Thoracic aorta (tissue), 2 donors: ENCODE measurements around the gene GJB2. TPM values are rescaled to one million over a fixed set of nuclear protein-coding genes. Genes with fewer than 3 reads are reported as not detected.

Experiments used
- ATAC-seq: fragments of 150-250 bp; one replicate; pipeline ENCODE4 v1.8.0; 2017; ENCODE audit warnings: low read depth; ENCODE audit not compliant: insufficient number of reproducible peaks, low FRiP score
- DNase-seq: peaks from one replicate; pipeline ENCODE4 v3.0.0-alpha.2; 2020; ENCODE audit warnings: low spot score
- H3K27ac ChIP-seq, 2 donors: fragments of 200-600 bp; sonication (generic); 1 replicate in 1 of 2; 2 replicates in 1 of 2; pipeline ENCODE4 v1.5.1; 2016; ENCODE audit warnings: mild to moderate bottlenecking in 2 of 2, moderate library complexity in 2 of 2
- H3K27me3 ChIP-seq: fragments of 200-600 bp; sonication (generic); replicated peaks from 2 replicates; pipeline ENCODE4 v1.6.0; 2016; ENCODE audit warnings: mild to moderate bottlenecking; ENCODE audit not compliant: insufficient read depth
- H3K36me3 ChIP-seq: fragments of 200-600 bp; sonication (generic); one replicate; pipeline ENCODE4 v1.5.1; 2016
- H3K4me1 ChIP-seq, 2 donors: fragments of 200-600 bp; sonication (generic); 1 replicate in 1 of 2; 2 replicates in 1 of 2; pipeline versions ENCODE4 v1.5.1 to v1.6.0; 2016; ENCODE audit warnings: low read depth in 2 of 2, mild to moderate bottlenecking in 1 of 2; ENCODE audit not compliant: control insufficient read depth in 1 of 2
- H3K4me3 ChIP-seq: fragments of 200-600 bp; sonication (generic); 2 replicates; pipeline ENCODE4 v1.5.1; 2016; ENCODE audit warnings: mild to moderate bottlenecking
- H3K9me3 ChIP-seq: fragments of 200-600 bp; sonication (generic); 2 replicates; pipeline ENCODE4 v1.5.1; 2016
- total RNA-seq, 2 donors: library from RNA; depleted of rRNA; stranded (reverse); fragments of >200 nt; gene quantifications; one replicate each; pipeline versions ENCODE4 v1.1.0 to v1.2.3, GENCODE V29; 2016
- TF ChIP-seq, protein P1 (sequence below): fragments of 200-600 bp; sonication (generic); IDR thresholded peaks from one replicate; pipeline ENCODE4 v1.5.1; 2019; ENCODE audit warnings: antibody characterized with exemption

The GJB2 gene
- total RNA-seq, 2 donors from 2014 or later, result 0.27 to 1.1 TPM

DNA sequence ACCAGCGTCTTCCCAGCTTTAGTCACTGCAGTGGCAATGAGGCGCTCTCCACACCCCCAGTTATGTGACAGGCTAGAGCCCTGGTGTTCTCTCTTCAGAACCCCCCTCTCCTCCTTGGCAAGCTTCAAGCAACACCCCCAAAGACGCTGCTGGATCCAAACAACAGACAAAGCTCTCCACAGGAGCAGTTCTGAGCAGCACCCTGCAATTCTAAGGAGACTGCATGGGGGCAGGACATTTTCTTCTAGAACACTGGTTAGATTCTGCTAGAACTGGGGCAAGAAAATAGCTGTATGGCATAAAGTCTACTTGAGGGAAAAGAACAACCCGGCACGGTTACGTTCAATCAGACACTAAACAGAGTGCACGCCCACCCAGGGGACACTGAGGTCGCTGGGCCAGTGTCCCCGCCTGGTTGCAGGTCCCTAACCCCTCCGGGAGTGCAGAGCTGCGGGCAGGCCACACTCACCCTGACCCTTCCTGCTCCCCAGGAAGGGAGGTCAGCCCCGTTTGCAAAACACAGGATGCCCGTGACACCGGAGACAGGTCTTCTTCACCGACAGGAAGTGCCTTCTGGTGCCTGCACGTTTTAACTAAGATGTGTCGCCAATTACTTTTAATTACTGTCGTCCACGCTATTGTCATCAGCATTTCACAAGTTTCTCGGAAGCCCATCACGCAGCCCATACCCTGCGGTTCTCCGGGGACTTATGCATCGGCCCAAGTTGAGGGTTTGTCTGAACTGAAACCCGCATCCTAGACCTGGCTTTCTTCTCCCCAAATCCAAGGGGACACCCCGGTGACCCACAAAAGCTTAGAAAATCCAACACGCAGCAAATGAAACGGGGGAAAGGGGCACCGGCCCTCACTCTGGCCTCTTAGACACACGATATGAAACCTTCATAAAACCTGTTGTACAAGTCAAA, 38.4 kb upstream of the GJB2 start:
- Histone ChIP-seq H3K9me3 (no peaks in the 10 kb centered on the region), H3K4me1 (peaks cover 0 to 7% of the 10 kb centered on the region in 2 donors), H3K27ac (no peak overlapping the region), H3K27me3 (peaks cover 11% of the 10 kb centered on the region), H3K36me3 (no peaks in the 10 kb centered on the region), H3K4me3 (peak overlapping the region; percentile 49)
- TF ChIP-seq, protein P1, sequence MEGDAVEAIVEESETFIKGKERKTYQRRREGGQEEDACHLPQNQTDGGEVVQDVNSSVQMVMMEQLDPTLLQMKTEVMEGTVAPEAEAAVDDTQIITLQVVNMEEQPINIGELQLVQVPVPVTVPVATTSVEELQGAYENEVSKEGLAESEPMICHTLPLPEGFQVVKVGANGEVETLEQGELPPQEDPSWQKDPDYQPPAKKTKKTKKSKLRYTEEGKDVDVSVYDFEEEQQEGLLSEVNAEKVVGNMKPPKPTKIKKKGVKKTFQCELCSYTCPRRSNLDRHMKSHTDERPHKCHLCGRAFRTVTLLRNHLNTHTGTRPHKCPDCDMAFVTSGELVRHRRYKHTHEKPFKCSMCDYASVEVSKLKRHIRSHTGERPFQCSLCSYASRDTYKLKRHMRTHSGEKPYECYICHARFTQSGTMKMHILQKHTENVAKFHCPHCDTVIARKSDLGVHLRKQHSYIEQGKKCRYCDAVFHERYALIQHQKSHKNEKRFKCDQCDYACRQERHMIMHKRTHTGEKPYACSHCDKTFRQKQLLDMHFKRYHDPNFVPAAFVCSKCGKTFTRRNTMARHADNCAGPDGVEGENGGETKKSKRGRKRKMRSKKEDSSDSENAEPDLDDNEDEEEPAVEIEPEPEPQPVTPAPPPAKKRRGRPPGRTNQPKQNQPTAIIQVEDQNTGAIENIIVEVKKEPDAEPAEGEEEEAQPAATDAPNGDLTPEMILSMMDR, result no peak
- DNase-seq (no peak), ATAC-seq (no peak)

DNA sequence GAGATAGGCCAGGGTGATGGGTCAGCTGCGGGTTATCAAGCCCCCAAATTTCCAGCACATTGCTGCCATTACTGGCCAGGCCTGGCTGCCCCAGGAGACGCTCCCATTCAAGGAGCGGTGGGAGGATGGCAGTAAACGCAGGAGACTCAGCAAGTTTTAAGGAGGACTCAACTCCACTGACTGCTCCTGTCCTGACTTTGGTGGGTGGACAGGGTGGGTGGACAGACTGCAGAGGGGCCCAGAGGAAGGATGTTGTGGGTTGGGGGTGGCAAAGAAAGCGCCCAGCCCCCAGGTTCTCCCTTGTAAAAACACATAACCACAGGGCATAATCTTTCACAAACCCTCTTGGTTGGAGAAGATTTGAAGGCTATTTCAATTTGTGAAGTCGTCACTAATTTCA, 35.0 kb upstream of the GJB2 start:
- DNase-seq, result no peak
- peaks cover 0 to 7% of the 10 kb centered on the region in 2 donors for H3K4me1 ChIP-seq
- no peak overlapping the region for H3K27ac ChIP-seq
- peaks cover 11% of the 10 kb centered on the region for H3K27me3 ChIP-seq
- ATAC-seq, result no peak
- H3K9me3 ChIP-seq, result no peaks in the 10 kb centered on the region
- no peak overlapping the region for H3K4me3 ChIP-seq
- TF ChIP-seq, protein P1, result no peak
- H3K36me3 ChIP-seq, result no peaks in the 10 kb centered on the region

DNA sequence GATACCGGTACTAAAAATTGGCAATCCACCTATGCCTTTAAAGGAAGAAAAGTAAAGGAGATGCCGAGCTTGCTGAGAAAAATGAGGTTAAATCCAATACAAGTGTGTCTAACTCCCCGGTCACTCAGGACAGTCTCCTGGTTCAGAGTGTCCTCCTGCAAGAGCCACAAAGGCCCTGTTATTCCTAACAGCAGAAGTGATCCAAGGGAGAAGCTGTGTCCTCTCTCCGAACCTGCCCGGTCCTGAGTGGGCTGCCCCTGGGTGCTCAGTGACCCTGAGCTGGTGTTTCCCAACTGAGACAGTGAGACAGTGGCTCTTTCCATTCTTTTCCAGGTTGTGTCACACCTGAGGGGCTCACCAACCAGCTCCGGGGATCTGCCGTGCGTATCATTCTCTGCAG, 34.5 kb upstream of the GJB2 start:
- TF ChIP-seq, protein P1, result no peak
- H3K9me3 ChIP-seq, result no peaks in the 10 kb centered on the region
- ATAC-seq (no peak), DNase-seq (no peak)
- no peak overlapping the region for H3K4me3 ChIP-seq
- H3K4me1 ChIP-seq, result peaks cover 0 to 7% of the 10 kb centered on the region in 2 donors
- H3K27me3 ChIP-seq, result peaks cover 10% of the 10 kb centered on the region
- H3K27ac ChIP-seq, result no peak overlapping the region
- no peaks in the 10 kb centered on the region for H3K36me3 ChIP-seq

DNA sequence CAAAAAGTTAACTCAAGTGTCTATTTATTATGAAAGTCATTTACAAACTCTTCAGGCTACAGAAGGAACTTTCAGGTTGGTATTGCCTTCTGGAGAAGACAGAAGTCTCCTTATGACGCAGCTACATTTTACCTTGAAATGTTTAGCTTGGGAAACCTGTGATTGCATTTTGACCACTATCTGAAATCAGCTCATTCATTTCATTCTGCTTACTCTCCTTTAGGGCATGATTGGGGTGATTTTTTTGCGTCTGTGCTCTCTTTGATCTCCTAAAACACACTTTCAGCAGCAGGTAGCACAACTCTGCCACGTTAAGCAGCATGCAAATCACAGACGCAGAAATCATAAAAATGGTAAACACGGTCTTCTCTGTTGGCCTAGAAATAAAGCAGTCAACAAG, 29.8 kb upstream of the GJB2 start:
- DNase-seq (no peak), ATAC-seq (no peak)
- Histone ChIP-seq H3K27me3 (no peaks in the 10 kb centered on the region), H3K36me3 (no peaks in the 10 kb centered on the region), H3K27ac (no peak overlapping the region), H3K9me3 (no peaks in the 10 kb centered on the region), H3K4me1 (no peaks in the 10 kb centered on the region), H3K4me3 (no peak overlapping the region)
- TF ChIP-seq, protein P1, result no peak

DNA sequence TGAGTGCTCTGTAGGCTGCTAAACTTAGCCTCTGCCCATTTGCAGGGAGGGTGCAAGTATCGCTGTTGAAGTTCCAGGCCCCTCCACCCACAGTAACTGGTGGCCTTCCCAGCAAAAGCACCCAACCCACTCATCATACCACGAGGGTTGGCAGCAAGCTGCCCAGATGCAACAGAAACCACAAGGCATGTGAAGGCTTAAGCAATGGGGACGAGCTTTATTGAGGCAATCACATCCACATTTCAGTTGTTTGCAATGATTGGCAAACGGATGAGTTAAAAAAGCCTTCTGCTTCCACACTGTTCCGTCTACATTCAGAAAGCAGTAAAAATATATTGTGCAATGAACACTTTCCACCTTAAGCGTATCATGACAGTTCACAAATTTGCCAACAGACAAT, 29.0 kb upstream of the GJB2 start:
- Histone ChIP-seq H3K27ac (no peak overlapping the region), H3K9me3 (no peaks in the 10 kb centered on the region), H3K27me3 (no peaks in the 10 kb centered on the region), H3K36me3 (no peaks in the 10 kb centered on the region), H3K4me1 (no peaks in the 10 kb centered on the region), H3K4me3 (no peak overlapping the region)
- TF ChIP-seq, protein P1, result no peak
- DNase-seq, result no peak
- no peak for ATAC-seq
